ENCODE results near the gene RHEX. TPM values are rescaled to one million over a fixed set of nuclear protein-coding genes. Genes with fewer than 3 reads are reported as not detected.

Gene RHEX
- total and polyA plus RNA-seq, 2 donors (not counting 1 experiment from before 2014, with no cell fraction given) = 1.8 to 12.8 TPM

- Histone ChIP-seq H3K4me2 (replicated peaks; ENCODE audit: low read depth, low read length, poor library complexity, severe bottlenecking) (no peak overlapping the region), H4K20me1 (ENCODE audit: control insufficient read depth, insufficient read depth, low read length, poor library complexity, severe bottlenecking) (no peaks in the 10 kb centered on the region), H3K79me2 (ENCODE audit: control insufficient read depth, insufficient read depth, low read length) (no peaks in the 10 kb centered on the region), H3K9ac (ENCODE audit: low read length) (no peak overlapping the region), H3K4me1 (ENCODE audit: control insufficient read depth in 2 of 2, insufficient read depth in 2 of 2, low read length in 2 of 2) (no peaks in the 10 kb centered on the region), H3K27ac (ENCODE audit: low read length in 2 of 2) (no peak overlapping the region), H3K36me3 (replicated peaks in 1 of 2; ENCODE audit: control extremely low read depth in 1 of 2, control insufficient read depth in 1 of 2, extremely low read depth in 1 of 2, insufficient read depth in 2 of 2, low read length in 1 of 2) (no peaks in the 10 kb centered on the region), H3K4me3 (ENCODE audit: control extremely low read depth in 1 of 5, extremely low read depth in 1 of 5, insufficient read depth in 1 of 5, low read depth in 2 of 5, low read length in 4 of 5) (no peak overlapping the region), H3K9me3 (ENCODE audit: control extremely low read depth in 1 of 3, control insufficient read depth in 2 of 3, insufficient read depth in 1 of 3, low read length in 2 of 3) (peaks cover 0 to 3% (median 0%) of the 10 kb centered on the region in 3 donors), H2AFZ (ENCODE audit: insufficient read depth, low read depth, low read length, poor library complexity, severe bottlenecking) (no peak overlapping the region), H3K27me3 (replicated peaks in 1 of 4; ENCODE audit: control extremely low read depth in 1 of 4, control insufficient read depth in 3 of 4, insufficient read depth in 4 of 4, low read length in 3 of 4) (no peaks in the 10 kb centered on the region)
- H3K4me3 Mint-ChIP-seq = no peak overlapping the region
- ATAC-seq (ENCODE audit: low read depth) (no peak), DNase-seq (no peak)
- WGBS (ENCODE audit: insufficient coverage) = 89% methylated on average over 12 of the region's 12 CpGs
- intact Hi-C loops (cut with micrococcal nuclease) = no loop called here
- ChIA-PET CTCF (interaction anchor here (1.3 kb wide), 1 partner anchor 27 kb away, joined by 3 read pairs; no protein-coding TSS in a partner anchor), POLR2A (no interaction called here)
- no peak overlapping the region for H3K27ac Mint-ChIP-seq
- no peaks in the 10 kb centered on the region for H3K9me3 Mint-ChIP-seq (ENCODE audit: insufficient read depth)
- no peaks in the 10 kb centered on the region for H3K4me1 Mint-ChIP-seq
- TF ChIP-seq CTCF (IDR thresholded peaks at IDR 0.05) = no peak
- no peak for TF ChIP-seq EZH2 (IDR thresholded peaks at IDR 0.05; ENCODE audit: borderline replicate concordance, insufficient read depth, low read depth, low read length, poor library complexity, severe bottlenecking)
- H3K27me3 Mint-ChIP-seq = no peaks in the 10 kb centered on the region
Observed at GRCh38 chr1:206004826-206005225, 48.1 kb upstream of the RHEX start.

GRCh38 chr1:206005234-206005633, 47.7 kb upstream of the RHEX start:
- no peak overlapping the region for H3K27ac ChIP-seq (ENCODE audit: low read length in 2 of 2)
- ATAC-seq (ENCODE audit: low read depth) (no peak), DNase-seq (no peak)
- H3K9ac ChIP-seq (ENCODE audit: low read length) = no peak overlapping the region
- Mint-ChIP-seq H3K9me3 (ENCODE audit: insufficient read depth) (no peaks in the 10 kb centered on the region), H3K27me3 (no peaks in the 10 kb centered on the region), H3K4me3 (no peak overlapping the region), H3K27ac (no peak overlapping the region), H3K4me1 (no peaks in the 10 kb centered on the region)
- H3K36me3 ChIP-seq (replicated peaks in 1 of 2; ENCODE audit: control extremely low read depth in 1 of 2, control insufficient read depth in 1 of 2, extremely low read depth in 1 of 2, insufficient read depth in 2 of 2, low read length in 1 of 2) = no peaks in the 10 kb centered on the region
- H3K4me1 ChIP-seq (ENCODE audit: control insufficient read depth in 2 of 2, insufficient read depth in 2 of 2, low read length in 2 of 2) = no peaks in the 10 kb centered on the region
- no peak overlapping the region for H2AFZ ChIP-seq (ENCODE audit: insufficient read depth, low read depth, low read length, poor library complexity, severe bottlenecking)
- no peak overlapping the region for H3K4me3 ChIP-seq (ENCODE audit: control extremely low read depth in 1 of 5, extremely low read depth in 1 of 5, insufficient read depth in 1 of 5, low read depth in 2 of 5, low read length in 4 of 5)
- TF ChIP-seq CTCF (IDR thresholded peaks at IDR 0.05) (no peak), EZH2 (IDR thresholded peaks at IDR 0.05; ENCODE audit: borderline replicate concordance, insufficient read depth, low read depth, low read length, poor library complexity, severe bottlenecking) (no peak)
- ChIA-PET POLR2A (no interaction called here), CTCF (interaction anchor here (1.3 kb wide), 1 partner anchor 28 kb away, joined by 3 read pairs; no protein-coding TSS in a partner anchor)
- H3K9me3 ChIP-seq (ENCODE audit: control extremely low read depth in 1 of 3, control insufficient read depth in 2 of 3, insufficient read depth in 1 of 3, low read length in 2 of 3) = peaks cover 0 to 3% (median 0%) of the 10 kb centered on the region in 3 donors
- WGBS (ENCODE audit: insufficient coverage) = 100% methylated on average over 3 of the region's 7 CpGs
- H3K27me3 ChIP-seq (replicated peaks in 1 of 4; ENCODE audit: control extremely low read depth in 1 of 4, control insufficient read depth in 3 of 4, insufficient read depth in 4 of 4, low read length in 3 of 4) = no peaks in the 10 kb centered on the region
- H3K4me2 ChIP-seq (replicated peaks; ENCODE audit: low read depth, low read length, poor library complexity, severe bottlenecking) = no peak overlapping the region
- intact Hi-C loops (cut with micrococcal nuclease) = no loop called here
- H3K79me2 ChIP-seq (ENCODE audit: control insufficient read depth, insufficient read depth, low read length) = no peaks in the 10 kb centered on the region
- H4K20me1 ChIP-seq (ENCODE audit: control insufficient read depth, insufficient read depth, low read length, poor library complexity, severe bottlenecking) = no peaks in the 10 kb centered on the region
